B cell (primary cell): ENCODE results near the gene BLACAT1. TPM values are rescaled to one million over a fixed set of nuclear protein-coding genes. Genes with fewer than 3 reads are reported as not detected.

Source experiments
- ATAC-seq: fragments of 200-7000 bp; cut with Tn5 transposase; one replicate; pipeline ENCODE4 v1.10.0; 2021; ENCODE audit warnings: low read depth, mild to moderate bottlenecking, moderate number of reproducible peaks, moderate library complexity
- CTCF ChIA-PET: fragments of 350-600 bp; sonication (Branson Sonifier 250); formaldehyde crosslinking; loops from one replicate; lab custom pipeline; 2021; ENCODE audit warnings: antibody characterized with exemption, inconsistent platforms; lab: Charles Lee
- POLR2A ChIA-PET: fragments of 350-600 bp; sonication (Branson Sonifier 250); formaldehyde crosslinking; loops from one replicate; lab custom pipeline; 2021; ENCODE audit warnings: antibody characterized with exemption; lab: Charles Lee
- DNase-seq: peaks from one replicate; pipeline ENCODE4 v3.0.0; 2013
- H2AFZ ChIP-seq: 2 replicates; pipeline ENCODE4 v1.6.1; 2012; ENCODE audit warnings: mild to moderate bottlenecking, low read depth, low read length; ENCODE audit not compliant: insufficient read depth, poor library complexity, severe bottlenecking
- H3K27ac ChIP-seq, 2 donors: 1 replicate in 1 of 2; 2 replicates in 1 of 2; pipeline ENCODE4 v1.5.1; 2012 to 2013; ENCODE audit warnings: low read length in 2 of 2, mild to moderate bottlenecking in 2 of 2, moderate library complexity in 1 of 2
- H3K27me3 ChIP-seq, 4 experiments: fragments of 200-600 bp in 1 of 4; sonication (generic) in 1 of 4; replicated peaks in 1 of 4; 1 replicate in 2 of 4; 2 replicates in 2 of 4; pipeline versions ENCODE4 v1.6.1 to v1.7.0; 2013 to 2016; ENCODE audit warnings: low read length in 3 of 4, mild to moderate bottlenecking in 2 of 4, mixed read lengths in 1 of 4, moderate library complexity in 1 of 4; ENCODE audit not compliant: insufficient read depth in 4 of 4, control insufficient read depth in 3 of 4; ENCODE audit errors: control extremely low read depth in 1 of 4
- H3K36me3 ChIP-seq, 2 experiments: replicated peaks in 1 of 2; 1 replicate in 1 of 2; 2 replicates in 1 of 2; pipeline versions ENCODE4 v1.6.1 to v1.7.1; 2013; ENCODE audit warnings: low read length in 1 of 2; ENCODE audit not compliant: insufficient read depth in 2 of 2, control insufficient read depth in 1 of 2; ENCODE audit errors: control extremely low read depth in 1 of 2, extremely low read depth in 1 of 2
- H3K4me1 ChIP-seq, 2 donors: fragments of 200-600 bp in 1 of 2; sonication (generic) in 1 of 2; 1 replicate in 1 of 2; 2 replicates in 1 of 2; pipeline versions ENCODE4 v1.5.1 to v1.6.1; 2013 to 2017; ENCODE audit warnings: low read length in 2 of 2; ENCODE audit not compliant: control insufficient read depth in 2 of 2, insufficient read depth in 2 of 2
- H3K4me2 ChIP-seq: replicated peaks from 2 replicates; pipeline ENCODE3; 2012; ENCODE audit warnings: mild to moderate bottlenecking, low read depth, low read length; ENCODE audit not compliant: poor library complexity, severe bottlenecking
- H3K4me3 ChIP-seq, 5 experiments: fragments of 200-600 bp in 1 of 5; sonication (generic) in 1 of 5; 1 replicate in 3 of 5; 2 replicates in 2 of 5; pipeline versions ENCODE4 v1.5.1 to v1.7.0; 2011 to 2016; ENCODE audit warnings: low read length in 4 of 5, mild to moderate bottlenecking in 4 of 5, low read depth in 2 of 5, control low read depth in 1 of 5, moderate library complexity in 1 of 5; ENCODE audit not compliant: insufficient read depth in 1 of 5; ENCODE audit errors: control extremely low read depth in 1 of 5, extremely low read depth in 1 of 5
- H3K79me2 ChIP-seq: fragments of 200-600 bp; sonication (generic); one replicate; pipeline ENCODE4 v1.6.0; 2016; ENCODE audit warnings: low read length; ENCODE audit not compliant: control insufficient read depth, insufficient read depth
- H3K9ac ChIP-seq: fragments of 200-600 bp; sonication (generic); 2 replicates; pipeline ENCODE4 v1.6.1; 2017; ENCODE audit warnings: mild to moderate bottlenecking, low read length, moderate library complexity
- H3K9me3 ChIP-seq, 3 donors: one replicate each; pipeline versions ENCODE4 v1.6.1 to v1.7.1; 2013; ENCODE audit warnings: low read length in 2 of 3; ENCODE audit not compliant: control insufficient read depth in 2 of 3, insufficient read depth in 1 of 3; ENCODE audit errors: control extremely low read depth in 1 of 3
- H4K20me1 ChIP-seq: 2 replicates; pipeline ENCODE4 v1.6.0; 2012; ENCODE audit warnings: mild to moderate bottlenecking, low read length; ENCODE audit not compliant: insufficient read depth, control insufficient read depth, poor library complexity, severe bottlenecking
- H3K27ac Mint-ChIP-seq: one replicate; pipeline ENCODE4 v1.8.0; 2021; ENCODE audit warnings: mixed read lengths
- H3K27me3 Mint-ChIP-seq: one replicate; pipeline ENCODE4 v1.8.0; 2021; ENCODE audit warnings: mixed read lengths
- H3K4me1 Mint-ChIP-seq: one replicate; pipeline ENCODE4 v1.8.0; 2021; ENCODE audit warnings: mixed read lengths
- H3K4me3 Mint-ChIP-seq: one replicate; pipeline ENCODE4 v1.8.0; 2021; ENCODE audit warnings: mixed read lengths
- H3K9me3 Mint-ChIP-seq: one replicate; pipeline ENCODE4 v1.8.0; 2022; ENCODE audit warnings: mixed read lengths; ENCODE audit not compliant: insufficient read depth
- CTCF ChIP-seq: fragments of 200-600 bp; IDR thresholded peaks from one replicate; pipeline ENCODE4 v1.8.0; 2022; ENCODE audit warnings: antibody characterized with exemption, mild to moderate bottlenecking
- EZH2 ChIP-seq: IDR thresholded peaks from 2 replicates; pipeline ENCODE4 v1.6.1; 2012; ENCODE audit warnings: borderline replicate concordance, low read depth, mild to moderate bottlenecking, moderate library complexity, low read length; ENCODE audit not compliant: insufficient read depth, poor library complexity, severe bottlenecking
- WGBS: methylation state at CpG from one replicate; pipeline ENCODE4 v1.1.5; 2013; ENCODE audit warnings: missing lambda C conversion rate; ENCODE audit not compliant: insufficient coverage; 5-methylcytosine and 5-hydroxymethylcytosine counted together
- intact Hi-C: fragments of 100-400 bp; cut with micrococcal nuclease; formaldehyde crosslinking; loops from one replicate; pipeline ENCODE4 v1.10.0; 2022
- polyA plus RNA-seq: library from polyadenylated mRNA; depleted of rRNA; stranded (reverse); fragments of >200 nt; gene quantifications from 2 replicates; pipeline ENCODE4 v1.2.3, GENCODE V29; 2012
- total RNA-seq, 2 donors: library from RNA; stranded (reverse); fragments of 120-200 nt in 1 of 2; gene quantifications; 1 replicate in 1 of 2; 2 replicates in 1 of 2; pipeline versions ENCODE4 v1.2.3 to v1.2.4, GENCODE V29; 2013 to 2022

The BLACAT1 gene
- total and polyA plus RNA-seq, 2 donors (not counting 1 experiment from before 2014, with no cell fraction given): 0.03 TPM; not detected in 1

DNA sequence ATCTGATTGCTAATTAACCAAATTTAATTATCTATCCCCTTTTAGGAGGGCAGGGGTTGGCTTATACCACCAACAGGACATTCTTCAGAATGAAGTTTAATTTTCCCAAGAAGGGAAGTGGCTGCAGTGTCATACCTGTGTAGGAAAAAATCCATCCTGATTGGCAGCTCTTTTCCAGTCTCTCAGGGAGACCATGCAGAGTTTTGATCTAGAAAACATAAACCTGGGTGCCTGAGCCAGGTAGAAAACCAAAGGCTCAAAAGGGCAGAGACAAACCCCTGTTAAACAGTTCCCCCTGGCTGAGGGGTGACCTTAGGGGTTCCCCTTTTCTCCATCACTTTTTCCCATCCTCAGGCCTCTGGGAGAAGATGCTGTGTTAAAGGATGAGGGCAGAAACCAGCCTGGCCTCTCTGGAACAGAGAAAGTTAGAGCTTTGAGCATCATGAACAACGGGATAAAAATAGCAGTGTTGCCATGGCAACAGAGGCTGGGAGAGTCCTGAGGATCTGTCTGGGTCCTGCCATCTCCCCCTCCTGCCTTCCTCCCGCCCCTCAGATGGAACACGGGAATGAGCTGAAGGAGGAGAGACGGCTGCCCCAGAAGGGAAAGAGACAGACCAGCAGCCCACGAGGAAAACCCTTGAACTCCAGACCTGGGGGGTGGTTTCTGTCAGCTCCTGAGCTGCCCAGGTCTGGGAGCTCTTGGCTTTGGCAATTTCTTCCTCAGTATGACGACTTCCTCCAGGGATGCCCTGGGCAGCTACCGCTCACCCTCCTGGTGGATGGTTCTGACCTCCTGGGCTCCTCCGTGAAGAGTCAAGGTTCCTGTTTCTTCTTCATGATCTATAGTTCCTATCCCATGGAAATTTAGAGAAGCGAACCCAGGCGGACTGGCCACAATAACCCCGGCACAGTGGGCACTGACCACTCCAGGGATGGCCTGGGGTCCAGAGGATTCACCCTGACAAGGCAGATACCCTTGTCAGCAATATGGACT lies 20.0 kb downstream of the BLACAT1 start:
- DNase-seq (no peak), ATAC-seq (no peak)
- Histone ChIP-seq H3K9ac (no peak overlapping the region), H3K79me2 (no peaks in the 10 kb centered on the region), H3K4me2 (peak overlapping the region; percentile 43), H3K4me1 (peaks cover 35 to 48% of the 10 kb centered on the region in 2 donors), H3K4me3 (peak overlapping the region in 1 of 5 experiments; percentile 21), H2AFZ (no peak overlapping the region), H3K36me3 (no peaks in the 10 kb centered on the region), H3K27ac (no peak overlapping the region), H4K20me1 (no peaks in the 10 kb centered on the region), H3K27me3 (no peaks in the 10 kb centered on the region), H3K9me3 (peaks cover 0 to under 1% (median 0%) of the 10 kb centered on the region in 3 donors)
- 77% methylated on average over 9 of the region's 11 CpGs for WGBS
- Mint-ChIP-seq H3K4me3 (no peak overlapping the region), H3K27me3 (no peaks in the 10 kb centered on the region), H3K27ac (peak overlapping the region; percentile 56), H3K9me3 (no peaks in the 10 kb centered on the region), H3K4me1 (peaks cover 60% of the 10 kb centered on the region)
- TF ChIP-seq CTCF: no peak
- TF ChIP-seq EZH2: no peak
- intact Hi-C loops: no loop called here
- ChIA-PET POLR2A (no interaction called here), CTCF (interaction anchor here (0.6 to 17.1 kb wide), 4 partner anchors 9 to 313 kb away, joined by 3 to 134 read pairs (median 3); no protein-coding TSS in a partner anchor)

- no peak overlapping the region for H3K9ac ChIP-seq
- no peak overlapping the region for H3K4me3 ChIP-seq
- intact Hi-C loops: no loop called here
- ChIA-PET POLR2A (no interaction called here), CTCF (interaction anchor here (17.1 kb wide), 1 partner anchor 52 kb away, joined by 134 read pairs; no protein-coding TSS in a partner anchor)
- Mint-ChIP-seq H3K4me1 (peaks cover 58% of the 10 kb centered on the region), H3K27ac (no peak overlapping the region), H3K9me3 (no peaks in the 10 kb centered on the region), H3K4me3 (no peak overlapping the region), H3K27me3 (no peaks in the 10 kb centered on the region)
- H4K20me1 ChIP-seq: no peaks in the 10 kb centered on the region
- no peaks in the 10 kb centered on the region for H3K27me3 ChIP-seq
- ATAC-seq: no peak
- WGBS: 83% methylated on average over 3 of the region's 6 CpGs
- no peaks in the 10 kb centered on the region for H3K79me2 ChIP-seq
- no peaks in the 10 kb centered on the region for H3K36me3 ChIP-seq
- DNase-seq: no peak
- no peak overlapping the region for H3K27ac ChIP-seq
- H3K4me2 ChIP-seq: peak overlapping the region; percentile 43
- no peak overlapping the region for H2AFZ ChIP-seq
- peaks cover 31 to 46% of the 10 kb centered on the region in 2 donors for H3K4me1 ChIP-seq
- no peak for TF ChIP-seq EZH2
- TF ChIP-seq CTCF: no peak
- H3K9me3 ChIP-seq: no peaks in the 10 kb centered on the region
These were observed 21.1 kb downstream of the BLACAT1 start for GRCh38 chr1:205434738-205435137.
